Keratinocyte (primary cell): ENCODE data around the gene IPO11.
A peak's percentile ranks its signal among the peaks of the same experiment; 100 is the strongest.

Source experiments
- CTCF ChIP-seq, 3 experiments: IDR thresholded peaks in 1 of 3; conservative IDR thresholded peaks in 1 of 3; optimal IDR thresholded peaks in 1 of 3; 2 replicates in 2 of 3; 3 replicates in 1 of 3; pipeline versions ENCODE3 to v1.5.1; 2011; ENCODE audit warnings: low read length in 3 of 3, mild to moderate bottlenecking in 3 of 3, moderate library complexity in 2 of 3, control low read depth in 1 of 3, inconsistent platforms in 1 of 3; ENCODE audit not compliant: insufficient read depth in 2 of 3; ENCODE audit errors: extremely low read depth in 1 of 3
- EZH2 ChIP-seq: IDR thresholded peaks from one replicate; pipeline ENCODE4 v1.6.1; 2012; ENCODE audit warnings: inconsistent platforms, mild to moderate bottlenecking, low read length, moderate library complexity

DNA sequence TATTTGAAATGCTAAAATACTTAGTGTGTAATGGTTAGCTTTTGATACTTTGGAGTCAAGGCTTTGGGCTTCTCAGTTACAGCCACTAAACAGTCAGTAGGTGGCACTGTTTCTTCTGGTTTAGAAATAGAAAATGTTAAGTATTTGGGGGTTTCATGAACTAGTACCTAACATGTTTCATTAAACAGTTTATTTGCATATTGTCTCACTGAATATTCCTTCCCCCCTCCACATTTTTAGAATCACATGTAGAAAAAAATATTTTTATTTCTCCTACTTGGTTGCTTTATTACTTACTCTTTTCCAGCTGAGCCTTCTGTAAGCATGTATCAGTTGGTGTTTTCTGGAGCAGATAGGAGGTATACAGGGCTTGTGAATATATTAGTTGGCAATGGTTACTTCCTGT, 48.0 kb downstream of the IPO11 start:
- peak in 2 of 3 experiments; percentile 52 to 60 for TF ChIP-seq CTCF (optimal IDR thresholded peaks at IDR 0.05 in 1 of 3, IDR thresholded peaks at IDR 0.05 in 1 of 3, conservative IDR thresholded peaks at IDR 0.05 in 1 of 3; ENCODE audit: extremely low read depth in 1 of 3, insufficient read depth in 2 of 3, low read length in 3 of 3)
- no peak for TF ChIP-seq EZH2
